ENCODE measurements around the gene SCN1B.

Gene SCN1B

GRCh38 chr19:35032356-35032865 lies 2.1 kb downstream of the SCN1B start:
- Histone ChIP-seq H3K4me3 (ENCODE audit: low read depth, low read length) (no peak overlapping the region), H3K36me3 (ENCODE audit: control insufficient read depth in 2 of 2, insufficient read depth in 1 of 2, low read length in 2 of 2) (peaks cover 20 to 26% of the 10 kb centered on the region in 2 experiments), H3K27ac (ENCODE audit: extremely low read depth, low read depth, low read length) (no peak overlapping the region), H3K4me1 (ENCODE audit: control insufficient read depth, insufficient read depth, low read length) (peaks cover 14% of the 10 kb centered on the region), H3K9me3 (ENCODE audit: control insufficient read depth, insufficient read depth, low read depth, low read length) (no peaks in the 10 kb centered on the region)
- POLR2A ChIA-PET: interaction anchor here (0.6 to 1.9 kb wide), 5 partner anchors 11 to 352 kb away, joined by 3 to 13 read pairs (median 4); no protein-coding TSS in a partner anchor
- TF ChIP-seq ZNF501 (tag by site-specific recombination; IDR thresholded peaks at IDR 0.05) (no peak), ZFP41 (tag by site-specific recombination; IDR thresholded peaks at IDR 0.05; ENCODE audit: borderline replicate concordance) (no peak), ZNF335 (tag by site-specific recombination; conservative IDR thresholded peaks at IDR 0.05) (no peak), ZXDB (tag by site-specific recombination; IDR thresholded peaks at IDR 0.05) (no peak), ZNF280C (tag by site-specific recombination; IDR thresholded peaks at IDR 0.05) (no peak), ZBTB8A (tag by site-specific recombination; IDR thresholded peaks at IDR 0.05) (no peak), ZNF266 (tag by site-specific recombination; IDR thresholded peaks at IDR 0.05; ENCODE audit: low read depth) (no peak), GLI2 (tag by site-specific recombination; IDR thresholded peaks at IDR 0.05; ENCODE audit: borderline replicate concordance, low read depth) (no peak), ZNF274 (IDR thresholded peaks at IDR 0.05; ENCODE audit: low read length) (no peak), ZNF274 (tag by site-specific recombination; IDR thresholded peaks at IDR 0.05; ENCODE audit: borderline replicate concordance) (no peak), ZNF354C (tag by site-specific recombination; IDR thresholded peaks at IDR 0.05; ENCODE audit: borderline replicate concordance, low read depth) (no peak), BCL11A (tag by site-specific recombination; IDR thresholded peaks at IDR 0.05; ENCODE audit: low read depth) (no peak), ZNF311 (tag by site-specific recombination; IDR thresholded peaks at IDR 0.05; ENCODE audit: borderline replicate concordance) (no peak), ZNF843 (tag by site-specific recombination; IDR thresholded peaks at IDR 0.05) (no peak), PRDM6 (tag by site-specific recombination; IDR thresholded peaks at IDR 0.05) (no peak), ZNF132 (tag by site-specific recombination; IDR thresholded peaks at IDR 0.05; ENCODE audit: borderline replicate concordance) (no peak), ZNF677 (tag by site-specific recombination; IDR thresholded peaks at IDR 0.05) (no peak), OSR2 (tag by site-specific recombination; IDR thresholded peaks at IDR 0.05) (no peak), ELK4 (IDR thresholded peaks at IDR 0.05; ENCODE audit: borderline replicate concordance, low read depth, low read length) (no peak), ZBTB1 (tag by site-specific recombination; IDR thresholded peaks at IDR 0.05) (no peak)
- CTCF ChIA-PET: interaction anchor here (0.6 to 3.4 kb wide), 5 partner anchors 12 to 393 kb away, joined by 3 to 29 read pairs (median 3); no protein-coding TSS in a partner anchor

Data from HEK293 (cell line).